Astrocyte (in vitro differentiated cells and primary cell): ENCODE results near the gene SMCO1.

Experiments used
- EZH2 ChIP-seq: IDR thresholded peaks from 2 replicates; pipeline ENCODE4 v1.6.1; 2012; ENCODE audit warnings: mild to moderate bottlenecking, low read length, inconsistent platforms; ENCODE audit not compliant: insufficient read depth
- TF ChIP-seq, protein P1 (sequence below): IDR thresholded peaks from 2 replicates; pipeline ENCODE4 v1.5.1; 2011; ENCODE audit warnings: low read depth, mild to moderate bottlenecking, inconsistent platforms, low read length, moderate library complexity; ENCODE audit not compliant: insufficient read depth

DNA sequence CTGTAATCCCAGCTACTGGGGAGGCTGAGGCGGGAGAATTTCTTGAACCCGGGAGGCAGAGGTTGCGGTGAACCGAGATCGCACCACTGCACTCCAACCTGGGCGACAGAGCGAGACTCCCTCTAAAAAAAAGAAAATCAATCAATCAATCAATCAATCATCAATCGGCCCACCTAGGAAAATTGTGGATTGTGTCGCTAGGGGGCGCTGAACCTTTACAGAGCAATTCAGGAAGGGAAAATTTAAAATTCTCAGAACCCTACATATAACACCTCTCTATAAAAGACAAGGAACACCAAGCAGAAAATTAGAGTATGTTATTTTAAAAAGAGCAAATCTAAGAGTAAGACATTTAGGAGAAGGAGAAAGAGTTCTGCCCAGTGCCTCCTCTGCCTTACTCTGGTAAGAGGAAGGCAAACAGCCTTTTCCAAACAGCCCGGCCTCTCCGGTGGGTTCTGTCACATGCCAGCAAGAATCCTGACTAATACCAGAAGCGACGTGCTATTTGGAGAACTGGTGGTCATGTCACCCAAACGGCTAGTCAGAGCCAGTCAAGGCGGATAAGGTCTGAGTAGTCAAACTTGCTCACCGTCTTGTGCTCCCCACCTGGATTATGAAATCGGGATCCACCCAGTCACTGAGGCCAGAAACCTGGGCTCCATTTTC is 22.3 kb upstream of the SMCO1 start:
- TF ChIP-seq, protein P1, sequence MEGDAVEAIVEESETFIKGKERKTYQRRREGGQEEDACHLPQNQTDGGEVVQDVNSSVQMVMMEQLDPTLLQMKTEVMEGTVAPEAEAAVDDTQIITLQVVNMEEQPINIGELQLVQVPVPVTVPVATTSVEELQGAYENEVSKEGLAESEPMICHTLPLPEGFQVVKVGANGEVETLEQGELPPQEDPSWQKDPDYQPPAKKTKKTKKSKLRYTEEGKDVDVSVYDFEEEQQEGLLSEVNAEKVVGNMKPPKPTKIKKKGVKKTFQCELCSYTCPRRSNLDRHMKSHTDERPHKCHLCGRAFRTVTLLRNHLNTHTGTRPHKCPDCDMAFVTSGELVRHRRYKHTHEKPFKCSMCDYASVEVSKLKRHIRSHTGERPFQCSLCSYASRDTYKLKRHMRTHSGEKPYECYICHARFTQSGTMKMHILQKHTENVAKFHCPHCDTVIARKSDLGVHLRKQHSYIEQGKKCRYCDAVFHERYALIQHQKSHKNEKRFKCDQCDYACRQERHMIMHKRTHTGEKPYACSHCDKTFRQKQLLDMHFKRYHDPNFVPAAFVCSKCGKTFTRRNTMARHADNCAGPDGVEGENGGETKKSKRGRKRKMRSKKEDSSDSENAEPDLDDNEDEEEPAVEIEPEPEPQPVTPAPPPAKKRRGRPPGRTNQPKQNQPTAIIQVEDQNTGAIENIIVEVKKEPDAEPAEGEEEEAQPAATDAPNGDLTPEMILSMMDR, result peak; percentile 53
- TF ChIP-seq EZH2, result no peak
